Measurements from ENCODE around the gene TRAF7.

Gene TRAF7

DNA sequence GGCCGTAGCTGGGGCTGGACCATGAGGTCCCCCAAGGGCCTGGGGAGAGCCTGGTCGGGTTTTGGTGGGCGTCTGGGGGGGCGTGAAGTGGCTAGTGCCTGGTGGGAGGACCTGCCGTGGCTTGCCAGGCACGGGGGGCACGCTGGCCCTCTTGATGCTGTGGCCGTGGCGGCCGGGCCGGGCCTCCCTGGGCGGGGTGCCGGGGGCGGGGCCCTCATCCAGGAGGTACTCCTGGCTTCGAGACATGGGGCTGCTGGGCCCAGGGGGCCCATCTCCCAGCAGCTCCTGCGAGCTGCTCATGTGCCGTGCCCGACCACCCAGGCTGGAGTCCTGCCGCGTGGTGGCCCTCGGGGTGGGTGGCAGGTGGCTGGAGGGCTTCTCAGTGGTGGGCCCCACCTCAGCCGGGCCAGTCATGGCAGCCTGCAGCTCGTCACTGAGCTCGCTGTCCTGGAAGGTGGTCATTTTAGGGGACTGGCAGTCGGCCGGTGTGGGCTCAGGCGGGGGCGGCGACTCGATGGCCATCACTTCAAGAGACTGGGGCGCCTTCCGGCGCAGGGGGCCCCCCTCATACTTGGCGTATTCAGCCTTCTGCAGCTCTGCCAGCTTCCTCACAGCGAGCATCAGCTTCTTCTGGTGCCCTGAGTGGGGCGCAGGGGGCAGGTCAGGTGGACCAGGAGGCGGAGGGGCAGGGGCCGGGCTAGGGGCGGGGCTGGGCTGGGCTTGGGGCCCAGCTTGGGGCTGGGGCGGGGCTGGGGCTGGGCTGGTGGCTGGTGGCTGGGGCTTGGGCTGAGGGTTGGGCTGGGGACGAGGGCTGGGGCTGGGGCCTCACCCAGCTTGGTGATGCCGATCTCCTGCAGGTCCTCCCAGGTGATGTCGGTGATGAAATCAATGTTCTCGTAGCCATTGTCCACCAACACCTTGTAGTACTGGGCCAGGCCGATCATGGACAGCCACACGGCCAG, 25.7 kb downstream of the TRAF7 start:
- H3K36me3 ChIP-seq (ENCODE audit: control insufficient read depth, insufficient read depth, low read length) = no peaks in the 10 kb centered on the region
- no peaks in the 10 kb centered on the region for H3K27me3 ChIP-seq (ENCODE audit: control insufficient read depth, insufficient read depth, low read length)
- H3K4me1 ChIP-seq = no peaks in the 10 kb centered on the region
- H3K4me2 ChIP-seq (ENCODE audit: low read length) = no peak overlapping the region
- no peaks in the 10 kb centered on the region for H3K9me3 ChIP-seq (ENCODE audit: control insufficient read depth, low read length)
- H3K4me3 ChIP-seq (ENCODE audit: low read depth, low read length) = no peak overlapping the region
- H3K27ac ChIP-seq = no peak overlapping the region
- H3K79me2 ChIP-seq = no peaks in the 10 kb centered on the region
- TF ChIP-seq CTCF (IDR thresholded peaks at IDR 0.05) = no peak
- H2AFZ ChIP-seq = no peak overlapping the region
- H3K9ac ChIP-seq = no peak overlapping the region

GRCh38 chr16:2181952-2182351, 26.4 kb downstream of the TRAF7 start:
- Histone ChIP-seq H3K27ac (no peak overlapping the region), H3K4me3 (ENCODE audit: low read depth, low read length) (no peak overlapping the region), H3K9ac (no peak overlapping the region), H3K27me3 (ENCODE audit: control insufficient read depth, insufficient read depth, low read length) (no peaks in the 10 kb centered on the region), H3K36me3 (ENCODE audit: control insufficient read depth, insufficient read depth, low read length) (no peaks in the 10 kb centered on the region), H3K9me3 (ENCODE audit: control insufficient read depth, low read length) (no peaks in the 10 kb centered on the region), H3K4me2 (ENCODE audit: low read length) (no peak overlapping the region), H2AFZ (no peak overlapping the region), H3K4me1 (no peaks in the 10 kb centered on the region), H3K79me2 (no peaks in the 10 kb centered on the region)
- TF ChIP-seq CTCF (IDR thresholded peaks at IDR 0.05) = no peak

- H3K27me3 ChIP-seq (ENCODE audit: control insufficient read depth, insufficient read depth, low read length) = no peaks in the 10 kb centered on the region
- H3K79me2 ChIP-seq = no peaks in the 10 kb centered on the region
- no peak for TF ChIP-seq CTCF (IDR thresholded peaks at IDR 0.05)
- H3K9ac ChIP-seq = no peak overlapping the region
- H2AFZ ChIP-seq = no peak overlapping the region
- no peak overlapping the region for H3K4me2 ChIP-seq (ENCODE audit: low read length)
- H3K4me1 ChIP-seq = no peaks in the 10 kb centered on the region
- H3K27ac ChIP-seq = no peak overlapping the region
- H3K36me3 ChIP-seq (ENCODE audit: control insufficient read depth, insufficient read depth, low read length) = no peaks in the 10 kb centered on the region
- H3K9me3 ChIP-seq (ENCODE audit: control insufficient read depth, low read length) = no peaks in the 10 kb centered on the region
- no peak overlapping the region for H3K4me3 ChIP-seq (ENCODE audit: low read depth, low read length)
These were observed 28.1 kb downstream of the TRAF7 start for GRCh38 chr16:2183671-2184070.

- no peak overlapping the region for H2AFZ ChIP-seq
- no peaks in the 10 kb centered on the region for H3K27me3 ChIP-seq (ENCODE audit: control insufficient read depth, insufficient read depth, low read length)
- no peak for TF ChIP-seq CTCF (IDR thresholded peaks at IDR 0.05)
- no peaks in the 10 kb centered on the region for H3K9me3 ChIP-seq (ENCODE audit: control insufficient read depth, low read length)
- H3K27ac ChIP-seq = no peak overlapping the region
- no peaks in the 10 kb centered on the region for H3K79me2 ChIP-seq
- no peak overlapping the region for H3K9ac ChIP-seq
- H3K36me3 ChIP-seq (ENCODE audit: control insufficient read depth, insufficient read depth, low read length) = no peaks in the 10 kb centered on the region
- no peak overlapping the region for H3K4me3 ChIP-seq (ENCODE audit: low read depth, low read length)
- H3K4me1 ChIP-seq = no peaks in the 10 kb centered on the region
- H3K4me2 ChIP-seq (ENCODE audit: low read length) = no peak overlapping the region
These were observed 28.8 kb downstream of the TRAF7 start for GRCh38 chr16:2184346-2184745.

DNA sequence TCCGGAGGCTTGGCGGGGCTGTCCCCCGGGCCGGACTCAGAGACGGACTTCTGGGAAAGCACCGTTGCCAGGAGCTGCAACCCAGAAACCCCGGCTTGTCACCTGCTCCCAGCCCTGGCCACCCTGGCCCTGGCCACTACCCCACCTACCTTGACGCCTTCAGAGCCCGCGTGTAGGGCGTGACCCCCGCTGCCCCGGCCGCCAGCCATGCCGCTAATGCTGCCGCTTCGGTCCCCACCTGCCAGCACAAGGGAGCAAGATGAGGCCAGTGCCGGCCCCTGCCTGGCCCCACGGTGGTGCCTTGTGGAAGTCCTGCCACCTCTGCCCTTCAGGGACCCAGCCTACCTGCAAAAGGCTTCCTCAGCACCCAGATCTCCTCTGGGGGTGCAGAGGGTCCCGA, 29.4 kb downstream of the TRAF7 start:
- no peaks in the 10 kb centered on the region for H3K36me3 ChIP-seq (ENCODE audit: control insufficient read depth, insufficient read depth, low read length)

More for the DNA sequence above, 29.4 kb downstream of the TRAF7 start:
- Histone ChIP-seq H3K27ac (no peak overlapping the region), H3K79me2 (no peaks in the 10 kb centered on the region), H3K9ac (no peak overlapping the region), H3K4me2 (ENCODE audit: low read length) (no peak overlapping the region), H2AFZ (no peak overlapping the region), H3K9me3 (ENCODE audit: control insufficient read depth, low read length) (no peaks in the 10 kb centered on the region), H3K4me1 (no peaks in the 10 kb centered on the region), H3K4me3 (ENCODE audit: low read depth, low read length) (no peak overlapping the region), H3K27me3 (ENCODE audit: control insufficient read depth, insufficient read depth, low read length) (no peaks in the 10 kb centered on the region)
- no peak for TF ChIP-seq CTCF (IDR thresholded peaks at IDR 0.05)
